Activated T-cell treated with anti-CD3 and anti-CD28 coated beads, Interleukin-2, amount 50 U/mL, for 1 hour (primary cell): ENCODE data around the gene PEX6.
A peak's percentile ranks its signal among the peaks of the same experiment; 100 is the strongest.

Experiments
- DNase-seq: peaks from one replicate; pipeline ENCODE4 v3.0.0-alpha.2; 2020

PEX6 gene

GRCh38 chr6:42993445-42993844 is 14.5 kb upstream of the PEX6 start:
- DNase-seq: no peak

DNA sequence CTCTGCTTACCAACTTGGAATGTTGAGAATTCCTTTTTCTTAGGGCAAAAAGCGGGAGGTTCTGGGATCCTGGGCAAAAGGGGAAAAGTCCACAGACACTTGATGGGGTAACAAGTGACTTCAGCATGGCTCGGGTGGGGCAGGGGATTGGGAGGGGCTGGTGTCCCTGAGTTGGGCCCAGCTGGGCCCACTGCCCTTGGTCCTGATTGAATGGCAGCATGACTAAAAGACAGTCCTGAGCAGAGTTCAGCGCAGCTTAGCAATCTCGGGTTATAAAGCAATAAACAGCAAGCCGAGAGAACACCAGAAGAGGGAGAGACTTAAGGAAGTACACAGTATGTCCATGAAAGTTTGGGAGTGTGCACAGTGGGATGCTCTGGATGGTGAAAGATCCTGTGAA is 10.9 kb upstream of the PEX6 start:
- no peak for DNase-seq

- no peak for DNase-seq
Observed at GRCh38 chr6:42988486-42989020, 9.6 kb upstream of the PEX6 start.

DNA sequence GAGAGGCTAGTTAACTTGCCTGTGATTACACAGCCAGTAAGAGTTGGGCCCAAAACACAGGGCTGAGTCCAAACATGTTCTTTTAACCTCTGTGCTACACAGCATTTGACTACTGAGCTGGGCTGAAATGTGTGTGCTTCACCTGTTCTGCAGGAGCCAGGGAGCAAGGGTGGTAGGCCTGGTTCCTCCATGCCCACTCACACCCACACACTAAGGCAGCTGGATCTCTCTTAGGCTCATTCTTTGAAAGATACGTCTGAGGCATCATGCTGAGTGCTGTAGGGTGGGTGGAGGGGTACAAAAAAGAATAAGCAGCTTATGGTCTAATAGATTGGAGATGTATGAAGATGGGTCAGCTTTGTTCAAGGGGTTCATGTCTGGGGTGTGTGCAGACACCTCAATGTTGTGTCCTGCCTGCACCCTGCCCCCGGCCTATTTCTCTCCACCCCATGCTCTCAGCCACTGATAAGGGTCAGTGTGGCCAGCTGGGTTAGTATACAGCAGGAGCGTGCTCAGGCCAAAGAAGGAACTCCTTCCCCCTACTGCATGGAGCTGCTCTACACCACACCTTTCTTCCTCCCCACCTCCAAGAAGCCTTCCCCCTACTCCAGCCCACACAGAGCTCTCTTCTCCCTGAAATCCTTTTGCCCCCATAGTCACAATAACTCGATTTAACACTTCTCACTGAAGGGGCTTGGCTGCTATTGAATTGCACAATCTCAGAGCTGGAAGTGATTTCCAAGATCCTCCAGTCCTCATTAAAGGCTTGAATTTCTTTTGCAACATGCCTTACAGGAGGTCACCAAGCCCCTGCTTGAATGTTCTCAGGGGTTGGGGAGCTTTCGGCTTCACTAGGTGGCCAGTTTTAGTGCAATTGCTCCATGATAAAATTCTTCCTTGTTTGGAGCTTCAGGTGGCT is 8.8 kb upstream of the PEX6 start:
- no peak for DNase-seq

DNA sequence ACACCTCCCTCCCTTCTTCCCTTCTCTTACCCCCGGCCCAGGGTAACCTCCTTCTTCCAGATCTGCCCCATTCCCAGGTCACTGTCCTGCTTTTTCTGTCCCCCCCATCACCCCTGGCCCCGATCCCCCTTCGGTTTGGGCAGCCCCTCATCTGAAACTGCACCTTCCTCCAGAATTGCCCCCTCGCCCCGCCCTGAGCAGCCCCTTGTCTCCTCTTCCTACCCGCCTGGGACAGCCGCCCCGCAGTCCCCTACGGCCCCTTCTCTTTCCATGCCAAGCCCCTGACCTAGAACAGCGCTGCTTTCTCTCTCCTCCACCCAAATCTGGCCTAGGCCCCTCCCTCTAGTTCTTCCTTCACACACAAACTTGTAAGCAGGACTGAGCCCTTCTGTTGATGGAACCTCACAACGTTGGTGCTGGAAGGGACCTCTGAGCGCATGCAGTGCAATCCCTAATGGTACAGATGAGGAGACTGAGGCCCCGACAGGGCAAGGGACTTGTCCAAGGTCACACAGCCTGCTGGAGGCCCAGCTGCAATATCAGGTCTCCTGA is 6.0 kb upstream of the PEX6 start:
- peak; percentile 28 for DNase-seq

GRCh38 chr6:42984001-42984923 is 5.3 kb upstream of the PEX6 start, which contains the start of gene PPP2R5D:
Gene PPP2R5D, plus strand, starts transcription at chr6:42984570. Its CDS starts 108 bp downstream, at chr6:42984678.
- DNase-seq: peak; percentile 95

- no peak for DNase-seq
Observed at GRCh38 chr6:42981836-42982235, 2.9 kb upstream of the PEX6 start.

- no peak for DNase-seq
Observed at GRCh38 chr6:42979523-42980177, 669 bp upstream of the PEX6 start.

- no peak for DNase-seq
Observed at GRCh38 chr6:42978487-42978838, 518 bp downstream of the PEX6 start.

GRCh38 chr6:42974919-42975505 is 4.0 kb downstream of the PEX6 start:
- no peak for DNase-seq

DNA sequence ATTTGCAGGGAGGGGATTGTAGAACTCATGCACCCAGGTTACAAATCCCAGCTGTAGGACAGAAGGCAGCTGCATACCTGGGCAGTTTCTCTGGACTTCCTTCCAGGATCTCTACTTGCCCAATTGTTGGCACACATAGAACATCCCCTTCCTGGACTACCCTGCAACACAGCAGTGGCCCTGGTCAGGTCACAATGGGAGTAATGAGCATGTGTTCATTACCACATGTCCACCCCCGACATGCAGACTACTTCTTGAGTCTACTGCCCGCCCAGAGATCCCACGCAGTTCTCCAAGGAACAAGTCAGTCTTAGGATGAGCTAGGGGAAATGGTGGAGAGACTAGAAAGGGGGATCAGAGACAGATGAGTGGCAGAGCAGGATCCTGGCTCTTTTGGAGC is 5.1 kb downstream of the PEX6 start:
- DNase-seq: no peak

DNA sequence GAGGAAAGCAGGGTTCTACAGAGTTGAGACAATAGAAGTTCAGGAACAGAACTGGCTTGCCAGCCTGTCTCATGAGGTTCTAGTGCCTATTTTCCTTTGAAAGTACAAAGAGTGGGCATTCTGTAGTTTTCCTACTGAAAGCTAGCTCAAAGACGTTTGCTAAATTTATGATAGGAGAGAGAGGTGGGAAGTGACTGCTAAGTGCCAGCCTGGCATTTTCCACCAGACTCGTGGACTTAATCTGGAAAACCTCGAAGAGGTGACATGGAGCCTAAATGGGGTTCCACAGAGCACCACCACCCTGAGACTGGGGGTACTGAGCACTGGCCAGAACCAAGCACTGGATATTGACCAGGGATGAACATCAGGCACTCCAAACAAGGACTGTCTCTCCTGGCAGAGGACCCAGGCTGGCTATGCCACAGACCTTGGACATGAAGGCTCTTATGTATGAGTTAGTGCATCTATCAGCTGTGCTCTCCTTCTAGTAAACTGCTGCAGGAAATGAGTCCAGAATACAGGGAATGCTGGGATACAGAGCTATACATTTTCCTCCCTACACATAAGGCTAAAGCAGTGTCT is 7.1 kb downstream of the PEX6 start:
- DNase-seq: no peak

- no peak for DNase-seq
Observed at GRCh38 chr6:42970871-42971612, 7.9 kb downstream of the PEX6 start.

- no peak for DNase-seq
Observed at GRCh38 chr6:42969934-42970333, 9.0 kb downstream of the PEX6 start.

DNA sequence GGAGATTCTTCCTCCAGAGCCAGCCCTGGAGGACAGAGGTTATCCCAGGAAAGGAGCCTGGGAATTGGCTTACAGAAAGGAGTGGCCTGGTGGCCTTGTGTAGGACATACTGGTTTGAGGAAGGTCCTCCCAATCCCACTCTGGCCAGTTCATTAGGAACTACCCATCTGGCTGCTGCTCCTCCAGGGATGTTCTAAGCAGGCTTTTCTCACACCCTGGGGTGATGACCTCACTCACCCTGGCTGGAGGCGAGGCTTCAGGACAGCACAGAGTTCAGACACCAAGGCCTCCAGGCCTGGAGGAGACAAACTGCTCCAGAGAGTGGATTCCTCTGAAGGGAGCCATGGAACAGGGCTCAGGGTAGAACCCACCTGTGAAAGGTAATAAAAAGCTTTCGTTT is 9.6 kb downstream of the PEX6 start:
- no peak for DNase-seq

- DNase-seq: no peak
Observed at GRCh38 chr6:42968783-42969182, 10.2 kb downstream of the PEX6 start.

- DNase-seq: no peak
Observed at GRCh38 chr6:42968126-42968701, 10.8 kb downstream of the PEX6 start.

DNA sequence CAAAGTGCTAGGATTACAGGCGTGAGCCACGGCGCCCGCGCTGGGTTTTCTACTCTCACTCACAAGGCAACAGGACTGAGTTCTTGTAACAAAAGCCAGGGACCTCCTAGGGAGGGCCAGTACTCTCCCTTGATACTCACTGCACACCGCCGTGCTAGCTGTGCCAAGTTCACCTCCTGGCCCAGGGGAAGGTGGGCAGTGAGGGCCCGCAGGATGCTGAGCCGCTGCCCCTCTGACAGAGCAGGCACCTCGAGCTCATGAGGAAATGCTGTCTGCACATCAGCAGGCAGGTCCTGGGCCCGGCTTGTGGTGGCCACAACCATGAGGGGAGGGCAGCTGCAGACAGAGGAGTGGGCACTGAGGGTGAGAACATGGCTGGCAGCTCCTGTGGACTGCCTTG is 11.8 kb downstream of the PEX6 start:
- DNase-seq: no peak

GRCh38 chr6:42966571-42966970 is 12.4 kb downstream of the PEX6 start:
- no peak for DNase-seq

DNA sequence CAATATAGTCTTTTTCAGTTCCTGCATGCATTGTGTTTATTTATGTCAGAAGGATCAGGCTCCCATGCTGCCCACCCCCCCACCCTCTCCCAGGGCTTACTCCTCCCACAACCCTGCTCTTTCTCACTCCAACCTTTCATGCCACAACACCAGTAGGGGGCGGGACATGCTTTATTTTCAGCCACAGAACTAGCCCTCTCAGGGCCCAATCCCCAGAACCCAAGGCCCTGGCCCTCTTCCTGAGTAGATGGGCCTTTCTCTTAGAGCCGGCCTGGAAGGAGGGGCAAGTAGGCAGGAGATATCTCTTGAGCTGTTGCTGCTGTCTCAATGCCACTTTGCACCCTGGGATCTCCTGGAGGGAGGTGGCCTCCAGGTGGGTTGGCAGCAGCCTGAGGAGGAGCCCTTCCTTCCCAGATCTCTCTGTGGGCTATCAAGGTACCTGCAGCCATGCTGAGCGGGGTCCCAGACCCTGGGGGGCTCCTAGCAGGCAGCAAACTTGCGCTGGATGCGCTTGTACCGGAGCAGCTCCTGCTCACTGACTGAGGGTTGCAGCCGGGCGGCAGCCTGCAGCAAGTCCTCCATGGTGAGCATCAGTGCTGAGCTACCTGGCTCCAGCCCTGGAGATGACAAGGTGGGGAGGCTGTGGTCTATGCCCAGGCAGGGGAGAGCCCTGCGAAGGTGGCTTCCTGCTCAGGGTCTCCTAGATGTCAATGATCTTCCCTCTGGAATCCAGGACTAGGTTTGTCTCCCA is 15.0 kb downstream of the PEX6 start:
- DNase-seq: no peak
